ENCODE measurements around the gene PPP1R12C. TPM values are rescaled to one million over a fixed set of nuclear protein-coding genes. Genes with fewer than 3 reads are reported as not detected.
A peak's percentile ranks its signal among the peaks of the same experiment; 100 is the strongest.
"Not testable (repeated sequence)": the region's sequence is repeated elsewhere in the genome, so short reads cannot be mapped to it uniquely, and the experiment has no call there.

Gene PPP1R12C
- total RNA-seq, 1 experiment from 2014 or later, result 22.3 TPM

- no peak for DNase-seq (ENCODE audit: low read depth)
These were observed 41.1 kb downstream of the PPP1R12C start for GRCh38 chr19:55076321-55076720.

- no peak for DNase-seq (ENCODE audit: low read depth)
These were observed 42.0 kb downstream of the PPP1R12C start, which contains the start of gene EPS8L1 for GRCh38 chr19:55075371-55075998. EPS8L1 (plus strand) TSS chr19:55075869; CDS start chr19:55076445, 576 bp downstream.

- DNase-seq (ENCODE audit: low read depth), result no peak
These were observed 45.5 kb downstream of the PPP1R12C start for GRCh38 chr19:55071913-55072312.

GRCh38 chr19:55071129-55071502 lies 46.3 kb downstream of the PPP1R12C start:
- DNase-seq (ENCODE audit: low read depth), result peak; percentile 80

- DNase-seq (ENCODE audit: low read depth), result no peak
These were observed 46.8 kb downstream of the PPP1R12C start for GRCh38 chr19:55070466-55071128.

- DNase-seq (ENCODE audit: low read depth), result no peak
These were observed 47.6 kb downstream of the PPP1R12C start for GRCh38 chr19:55069865-55070197.

- no peak for DNase-seq (ENCODE audit: low read depth)
These were observed 48.2 kb downstream of the PPP1R12C start for GRCh38 chr19:55068950-55069864.

GRCh38 chr19:55067869-55068268 lies 49.6 kb downstream of the PPP1R12C start:
- no peak for DNase-seq (ENCODE audit: low read depth)

GRCh38 chr19:55066107-55066709 lies 51.2 kb downstream of the PPP1R12C start:
- DNase-seq (ENCODE audit: low read depth), result no peak

- not testable (repeated sequence) for DNase-seq (ENCODE audit: low read depth)
These were observed 51.9 kb downstream of the PPP1R12C start for GRCh38 chr19:55065516-55065915.

GRCh38 chr19:55063492-55063843 lies 54.0 kb downstream of the PPP1R12C start:
- no peak for DNase-seq (ENCODE audit: low read depth)

- DNase-seq (ENCODE audit: low read depth), result peak; percentile 94
These were observed 54.5 kb downstream of the PPP1R12C start, which contains the start of gene RDH13 for GRCh38 chr19:55062735-55063491. RDH13 (minus strand) TSS chr19:55063148; CDS start chr19:55063032, 116 bp downstream.

GRCh38 chr19:55060287-55060686 lies 57.1 kb downstream of the PPP1R12C start:
- DNase-seq (ENCODE audit: low read depth), result not testable (repeated sequence)

GRCh38 chr19:55058781-55059610 lies 58.4 kb downstream of the PPP1R12C start:
- no peak for DNase-seq (ENCODE audit: low read depth)

- no peak for DNase-seq (ENCODE audit: low read depth)
These were observed 60.6 kb downstream of the PPP1R12C start for GRCh38 chr19:55056827-55057226.

- DNase-seq (ENCODE audit: low read depth), result no peak
These were observed 63.7 kb downstream of the PPP1R12C start for GRCh38 chr19:55053735-55054134.

- DNase-seq (ENCODE audit: low read depth), result no peak
These were observed 66.5 kb downstream of the PPP1R12C start for GRCh38 chr19:55050749-55051532.

GRCh38 chr19:55048446-55048845 lies 69.0 kb downstream of the PPP1R12C start:
- DNase-seq (ENCODE audit: low read depth), result no peak

GRCh38 chr19:55047951-55048350 lies 69.5 kb downstream of the PPP1R12C start:
- no peak for DNase-seq (ENCODE audit: low read depth)
